Memory B cell (primary cell): ENCODE measurements around the gene MFN1.
"Not testable (repeated sequence)": the region's sequence is repeated elsewhere in the genome, so short reads cannot be mapped to it uniquely, and the experiment has no call there.

Source experiments
- ATAC-seq: fragments of 150-1000 bp; cut with Tn5 transposase; 2 replicates; pipeline ENCODE4 v1.10.0; 2021; ENCODE audit warnings: low read depth, mild to moderate bottlenecking, moderate library complexity
- DNase-seq, 2 donors: peaks; one replicate each; pipeline ENCODE4 v3.0.0; 2022; ENCODE audit warnings: low spot score in 2 of 2
- H3K27ac Mint-ChIP-seq: one replicate; pipeline ENCODE4 v1.8.0; 2022; ENCODE audit warnings: mild to moderate bottlenecking, moderate library complexity, mixed read lengths
- H3K27me3 Mint-ChIP-seq: one replicate; pipeline ENCODE4 v1.8.0; 2022; ENCODE audit warnings: mixed read lengths
- H3K36me3 Mint-ChIP-seq: one replicate; pipeline ENCODE4 v1.8.0; 2022; ENCODE audit warnings: mild to moderate bottlenecking, mixed read lengths
- H3K4me1 Mint-ChIP-seq: one replicate; pipeline ENCODE4 v1.8.0; 2022; ENCODE audit warnings: mixed read lengths
- H3K4me3 Mint-ChIP-seq: one replicate; pipeline ENCODE4 v1.8.0; 2022; ENCODE audit warnings: mild to moderate bottlenecking, moderate library complexity, mixed read lengths
- H3K9me3 Mint-ChIP-seq: one replicate; pipeline ENCODE4 v1.8.0; 2022; ENCODE audit warnings: mixed read lengths

MFN1 gene

DNA sequence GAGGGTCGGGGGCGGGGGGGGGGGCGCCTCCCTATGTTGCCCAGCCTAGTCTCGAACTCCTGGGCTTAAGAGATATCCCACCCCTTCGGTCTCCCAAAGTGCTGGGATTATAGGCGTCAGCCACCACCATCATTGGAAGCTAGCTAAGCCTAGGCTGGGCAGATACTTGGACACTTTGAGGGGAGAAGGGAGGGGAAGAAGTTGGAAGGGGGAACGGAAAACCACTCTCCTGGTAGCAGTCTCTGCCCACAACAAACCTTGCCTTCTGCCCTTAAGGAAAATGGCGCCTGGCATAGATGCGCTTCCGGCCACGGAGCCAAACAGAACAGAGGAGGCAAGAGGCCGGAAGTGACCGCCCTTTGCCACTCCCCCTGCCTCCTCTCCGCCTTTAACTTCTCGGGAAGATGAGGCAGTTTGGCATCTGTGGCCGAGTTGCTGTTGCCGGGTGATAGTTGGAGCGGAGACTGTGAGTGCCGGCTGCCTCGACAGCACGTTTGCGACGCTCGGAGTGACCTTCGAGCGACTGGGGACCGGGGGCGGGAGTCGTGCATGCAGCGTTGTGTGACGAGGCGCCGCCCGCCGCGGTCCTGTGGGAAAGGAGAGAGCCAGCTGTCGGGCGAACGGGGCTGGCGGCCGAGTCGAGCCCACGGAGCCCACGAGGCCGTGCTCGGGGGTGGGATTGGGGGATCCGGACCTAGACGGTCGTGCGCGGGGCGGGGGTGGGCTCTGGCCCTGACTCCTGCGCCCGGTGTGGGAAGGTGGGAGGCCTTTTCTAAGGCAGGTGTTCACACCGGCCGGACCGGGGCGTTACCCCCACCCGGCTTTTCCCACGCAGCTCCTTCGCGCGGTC is at the start of gene MFN1:
TSS of gene MFN1 (plus strand) at position 365 of the 850 bp plus-strand sequence. CDS start 1,143 bp downstream, outside the sequence.
- Mint-ChIP-seq H3K27ac (peak within 1 kb of the TSS; percentile 97), H3K9me3 (no peaks in the 10 kb centered on the region), H3K4me3 (peak within 1 kb of the TSS; percentile 97), H3K27me3 (no peaks in the 10 kb centered on the region), H3K4me1 (peaks cover 12% of the 10 kb centered on the region), H3K36me3 (peaks cover 11% of the 10 kb centered on the region)
- ATAC-seq (peak; percentile 88), DNase-seq (peak; percentile 73 to 75)

DNA sequence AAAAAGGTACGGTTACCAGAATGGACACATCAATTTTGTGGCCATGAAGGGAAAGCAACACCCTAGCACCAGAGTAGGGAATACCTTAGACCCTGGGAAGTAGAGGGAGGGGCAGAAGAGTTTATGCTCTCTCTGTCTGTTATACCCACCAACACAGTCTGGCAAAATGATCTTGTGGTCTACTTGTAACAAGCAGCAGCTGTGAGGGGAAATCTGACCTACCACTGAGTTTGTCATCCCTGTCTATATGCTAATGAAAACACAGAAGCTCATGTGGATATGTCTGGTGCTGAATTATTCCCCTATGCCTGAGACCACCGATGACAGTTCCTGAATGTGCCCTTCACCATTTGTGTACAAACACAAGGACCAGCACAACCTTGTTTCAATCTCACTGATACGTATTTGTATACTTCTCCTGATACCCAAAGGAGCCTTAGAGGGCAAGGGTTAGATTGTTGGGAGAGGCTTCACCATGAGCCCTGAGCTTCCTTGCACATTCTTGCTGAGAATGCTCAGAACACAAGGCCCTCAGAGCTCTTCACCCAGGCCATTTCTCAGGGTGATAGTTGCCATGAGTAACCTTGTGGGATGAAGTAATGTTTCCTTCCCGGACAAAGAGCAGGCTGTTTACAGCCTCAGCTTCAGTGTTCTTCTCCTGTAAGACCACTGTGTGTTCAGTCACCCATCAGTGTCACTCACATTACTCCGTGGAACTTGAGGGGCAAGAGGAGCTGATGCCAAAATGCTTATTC is 49.4 kb upstream of the MFN1 start:
- ATAC-seq, result no peak
- Mint-ChIP-seq H3K4me3 (no peak overlapping the region), H3K9me3 (peaks cover 4% of the 10 kb centered on the region), H3K4me1 (no peaks in the 10 kb centered on the region), H3K36me3 (peaks cover 1% of the 10 kb centered on the region), H3K27me3 (no peaks in the 10 kb centered on the region), H3K27ac (no peak overlapping the region)
- DNase-seq, result no peak

DNA sequence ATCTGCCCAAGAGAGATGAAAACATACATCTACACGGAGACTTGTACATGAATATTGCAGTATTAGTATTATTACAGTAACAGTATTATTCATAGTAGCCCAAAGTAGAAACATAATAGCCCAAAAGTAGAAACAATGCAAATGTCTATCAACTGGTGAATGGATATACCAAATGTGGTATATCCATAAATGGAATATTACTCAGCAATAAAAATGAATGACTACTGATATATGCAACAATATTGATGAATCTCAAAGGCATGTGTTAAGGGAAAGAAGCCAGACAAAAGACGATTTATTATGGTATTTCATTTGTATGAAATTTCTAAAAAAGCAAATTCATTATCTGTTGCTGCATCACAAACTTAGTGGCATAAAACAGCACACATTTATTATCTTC is 48.2 kb upstream of the MFN1 start:
- H3K27ac Mint-ChIP-seq, result no peak overlapping the region

DNA sequence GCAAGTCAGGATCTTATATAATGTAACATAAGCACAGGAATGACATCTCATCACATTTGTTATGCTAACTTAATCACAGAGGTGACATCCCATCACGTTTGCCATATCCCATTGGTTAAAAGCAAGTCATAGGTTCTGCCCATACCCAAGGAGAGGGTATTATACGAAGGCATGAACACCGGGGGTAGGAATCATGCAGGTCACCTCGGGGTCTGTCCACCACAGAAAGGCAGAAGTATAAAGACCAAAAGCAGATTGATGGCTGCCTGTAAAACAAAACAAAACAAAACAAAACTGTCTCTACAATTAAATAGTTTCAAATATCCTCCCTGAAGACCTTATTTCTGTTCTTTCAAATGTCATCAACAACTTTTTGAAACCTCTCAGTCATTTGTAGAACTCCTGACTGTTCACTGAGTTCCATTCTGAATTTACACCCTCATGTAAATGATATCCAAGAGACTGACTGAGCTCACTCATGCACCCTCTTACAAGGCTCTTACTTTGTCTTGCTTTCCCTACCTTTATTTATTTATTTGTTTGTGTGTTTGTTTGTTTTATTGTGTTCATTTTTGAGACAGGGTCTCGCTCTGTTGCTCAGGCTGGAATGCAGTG is 47.4 kb upstream of the MFN1 start:
- no peaks in the 10 kb centered on the region for H3K27me3 Mint-ChIP-seq
- H3K27ac Mint-ChIP-seq, result no peak overlapping the region
- ATAC-seq (no peak), DNase-seq (no peak)
- H3K4me1 Mint-ChIP-seq, result peaks cover 2% of the 10 kb centered on the region
- H3K4me3 Mint-ChIP-seq, result no peak overlapping the region
- peaks cover 1% of the 10 kb centered on the region for H3K36me3 Mint-ChIP-seq
- H3K9me3 Mint-ChIP-seq, result peaks cover 4% of the 10 kb centered on the region

More for the DNA sequence above, 48.2 kb upstream of the MFN1 start:
- H3K9me3 Mint-ChIP-seq, result peaks cover 4% of the 10 kb centered on the region
- peaks cover 1% of the 10 kb centered on the region for H3K36me3 Mint-ChIP-seq
- ATAC-seq, result no peak
- H3K4me1 Mint-ChIP-seq, result no peaks in the 10 kb centered on the region
- H3K4me3 Mint-ChIP-seq, result no peak overlapping the region
- H3K27me3 Mint-ChIP-seq, result no peaks in the 10 kb centered on the region
- no peak for DNase-seq

DNA sequence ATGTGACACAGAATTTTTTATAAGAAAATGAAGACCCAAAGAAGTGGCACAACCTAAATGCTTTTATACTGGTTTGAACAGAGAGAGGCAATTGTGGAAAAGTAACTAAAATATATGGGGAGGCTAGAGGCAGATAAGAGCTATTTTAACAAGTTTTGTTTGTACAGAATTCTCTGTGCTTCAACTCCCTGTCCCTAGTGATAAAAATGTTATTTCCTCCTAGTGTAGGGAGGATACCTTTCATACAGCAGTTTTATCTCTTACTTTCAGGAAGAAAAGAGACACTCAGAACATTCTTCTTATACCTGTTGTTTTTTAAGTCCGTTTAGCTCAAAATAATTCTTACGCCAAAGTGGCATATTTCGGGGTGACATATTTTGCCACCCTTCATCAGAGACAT is 45.9 kb upstream of the MFN1 start:
- H3K27me3 Mint-ChIP-seq, result no peaks in the 10 kb centered on the region
- no peak overlapping the region for H3K4me3 Mint-ChIP-seq
- H3K4me1 Mint-ChIP-seq, result peaks cover 2% of the 10 kb centered on the region
- ATAC-seq (no peak), DNase-seq (no peak)
- H3K9me3 Mint-ChIP-seq, result peaks cover 3% of the 10 kb centered on the region
- H3K27ac Mint-ChIP-seq, result no peak overlapping the region
- peaks cover 1% of the 10 kb centered on the region for H3K36me3 Mint-ChIP-seq

DNA sequence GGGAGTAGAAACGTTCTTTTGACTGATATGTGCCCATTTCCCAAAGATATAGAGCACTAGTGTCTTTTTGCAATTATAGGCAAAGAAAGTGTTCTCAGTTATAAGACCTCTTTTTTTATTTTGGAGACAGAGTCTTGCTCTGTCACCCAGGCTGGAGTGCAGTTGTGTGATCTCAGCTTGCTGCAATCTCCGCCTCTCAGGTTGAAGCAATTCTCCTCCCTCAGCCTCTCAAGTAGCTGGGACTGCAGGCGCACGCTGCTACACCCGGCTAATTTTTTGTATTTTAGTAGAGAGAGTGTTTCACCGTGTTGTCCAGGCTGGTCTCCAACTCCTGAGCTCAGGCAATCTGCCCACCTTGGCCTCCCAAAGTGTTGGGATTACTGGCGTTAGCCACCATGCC is 45.4 kb upstream of the MFN1 start:
- ATAC-seq (no peak), DNase-seq (no peak)
- Mint-ChIP-seq H3K4me3 (no peak overlapping the region), H3K27ac (no peak overlapping the region), H3K4me1 (peaks cover 2% of the 10 kb centered on the region), H3K27me3 (no peaks in the 10 kb centered on the region), H3K36me3 (no peaks in the 10 kb centered on the region), H3K9me3 (peaks cover 1% of the 10 kb centered on the region)

DNA sequence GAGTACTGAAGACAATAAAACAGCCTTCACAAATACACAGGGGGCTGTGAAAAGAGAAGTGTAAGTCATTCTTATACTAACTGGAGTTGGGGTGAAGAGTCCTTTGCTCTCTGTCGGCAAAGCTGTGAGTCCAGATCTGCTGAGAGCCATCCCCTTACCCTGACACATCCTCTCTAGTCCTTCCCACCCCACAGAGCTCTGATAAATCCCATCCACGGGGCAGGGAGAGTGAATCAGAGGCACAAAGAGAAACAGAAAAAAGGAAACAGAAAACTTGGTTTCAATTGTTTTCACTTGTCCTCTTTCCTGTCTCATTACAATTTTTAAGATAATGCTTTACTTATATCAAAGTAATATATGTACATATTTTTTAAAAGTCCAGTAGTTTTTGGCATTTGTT is 42.9 kb upstream of the MFN1 start:
- no peak for ATAC-seq
- no peaks in the 10 kb centered on the region for H3K27me3 Mint-ChIP-seq
- H3K4me3 Mint-ChIP-seq, result no peak overlapping the region

DNA sequence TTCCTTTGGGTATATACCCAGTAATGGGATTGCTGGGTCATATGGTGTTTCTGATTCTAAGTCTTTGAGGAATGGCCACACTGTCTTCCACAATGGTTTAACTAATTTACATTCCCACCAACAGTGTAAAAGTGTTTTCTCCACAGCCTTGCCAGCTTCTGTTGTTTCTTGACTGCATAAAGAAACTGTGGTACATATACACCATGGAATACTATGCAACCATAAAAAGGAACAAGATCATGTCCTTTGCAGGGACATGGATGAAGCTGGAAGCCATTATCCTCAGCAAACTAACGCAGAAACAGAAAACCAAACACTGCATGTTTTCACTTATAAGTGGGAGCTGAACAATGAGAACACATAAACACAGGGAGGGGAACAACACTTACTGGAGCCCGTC is 40.1 kb upstream of the MFN1 start:
- not testable (repeated sequence) for H3K27me3 Mint-ChIP-seq

More for the DNA sequence above, 42.9 kb upstream of the MFN1 start:
- peaks cover 2% of the 10 kb centered on the region for H3K4me1 Mint-ChIP-seq
- no peak overlapping the region for H3K27ac Mint-ChIP-seq
- H3K36me3 Mint-ChIP-seq, result no peaks in the 10 kb centered on the region
- peaks cover under 1% of the 10 kb centered on the region for H3K9me3 Mint-ChIP-seq
- no peak for DNase-seq

DNA sequence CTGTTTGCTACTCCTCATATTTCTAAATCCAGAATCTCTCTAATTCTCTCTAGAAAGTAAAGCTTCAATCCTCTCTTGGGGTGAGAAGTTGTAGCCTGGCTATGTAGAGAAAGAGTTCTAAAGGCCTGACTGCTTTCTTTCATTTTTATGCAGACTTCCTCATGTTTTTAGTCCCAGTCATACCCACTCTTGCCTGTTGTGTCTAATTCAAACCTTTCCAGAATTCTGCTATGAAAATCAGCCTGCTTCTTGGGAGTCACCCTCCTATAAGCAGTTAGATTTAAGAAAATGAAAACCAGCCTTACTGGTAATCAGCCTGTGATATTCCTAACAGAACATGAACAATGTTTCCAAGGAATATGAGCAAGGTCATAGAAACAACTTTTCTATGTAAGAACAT is 39.5 kb upstream of the MFN1 start:
- Mint-ChIP-seq H3K4me1 (peaks cover 2% of the 10 kb centered on the region), H3K36me3 (no peaks in the 10 kb centered on the region), H3K27ac (no peak overlapping the region), H3K9me3 (no peaks in the 10 kb centered on the region), H3K4me3 (no peak overlapping the region), H3K27me3 (no peaks in the 10 kb centered on the region)
- DNase-seq, result no peak
- no peak for ATAC-seq

More for the DNA sequence above, 40.1 kb upstream of the MFN1 start:
- H3K4me1 Mint-ChIP-seq, H3K27ac Mint-ChIP-seq, H3K36me3 Mint-ChIP-seq, H3K9me3 Mint-ChIP-seq, H3K4me3 Mint-ChIP-seq, ATAC-seq, DNase-seq: not testable (repeated sequence)

DNA sequence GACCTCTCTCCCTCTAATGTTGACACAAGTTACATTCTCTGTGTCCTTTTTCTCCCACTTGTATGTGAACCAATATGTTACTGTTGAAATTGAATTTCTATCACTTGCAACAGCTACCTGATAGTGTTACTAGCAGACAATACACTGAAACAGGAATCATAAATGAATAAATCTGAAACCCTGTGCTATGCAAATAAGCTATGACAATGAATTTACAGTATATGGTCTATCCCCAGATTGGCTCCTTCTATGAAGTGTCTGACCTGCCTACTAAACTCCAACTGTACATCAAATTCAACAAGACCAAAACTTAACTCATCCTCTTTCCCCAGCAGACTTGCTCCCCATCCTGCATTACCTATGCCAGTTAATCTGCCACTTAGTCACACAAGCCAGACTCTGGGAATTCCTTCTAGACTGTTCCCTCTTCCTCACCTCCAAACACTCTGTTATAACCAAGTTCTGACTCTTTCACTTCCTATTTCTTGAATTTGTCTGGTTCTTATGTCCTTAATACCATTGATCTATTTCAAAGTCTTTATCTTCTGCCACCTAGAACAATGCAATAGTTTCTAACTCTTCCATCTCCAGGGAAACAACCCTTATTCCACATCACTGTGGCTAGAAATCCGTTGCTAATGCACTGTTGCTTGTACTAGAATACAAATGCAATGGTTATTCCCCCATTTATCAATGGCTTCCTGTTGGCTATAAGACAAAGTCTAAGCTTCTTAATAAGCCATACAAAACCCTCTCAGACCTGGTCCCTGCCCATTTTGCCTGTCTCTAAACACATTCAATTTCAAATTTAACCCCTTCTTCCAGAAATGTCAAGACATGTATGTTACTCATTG is 38.1 kb upstream of the MFN1 start:
- H3K4me1 Mint-ChIP-seq, result peaks cover 2% of the 10 kb centered on the region
- no peaks in the 10 kb centered on the region for H3K27me3 Mint-ChIP-seq
- no peaks in the 10 kb centered on the region for H3K36me3 Mint-ChIP-seq
- ATAC-seq, result peak; percentile 90
- DNase-seq, result no peak
- no peaks in the 10 kb centered on the region for H3K9me3 Mint-ChIP-seq
- H3K4me3 Mint-ChIP-seq, result no peak overlapping the region
- no peak overlapping the region for H3K27ac Mint-ChIP-seq

DNA sequence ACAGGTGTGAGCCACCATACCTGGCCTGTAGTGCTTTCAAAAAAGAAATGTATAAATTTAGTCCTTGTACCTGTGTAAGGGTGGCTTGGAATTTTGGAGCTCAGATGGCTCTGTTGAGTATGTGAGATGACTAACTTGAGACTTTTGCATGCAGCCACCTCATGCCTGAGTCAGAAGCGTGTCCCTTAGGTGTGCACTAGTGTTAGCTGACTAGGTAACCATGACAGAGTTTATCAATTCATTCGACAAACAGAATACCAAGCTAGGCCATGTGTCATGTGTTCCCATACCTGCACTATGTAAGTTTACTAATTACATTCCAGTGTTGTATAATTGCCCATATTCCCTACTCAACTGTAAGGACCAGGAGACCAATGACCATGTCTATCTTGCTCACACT is 28.6 kb upstream of the MFN1 start:
- Mint-ChIP-seq H3K27ac (no peak overlapping the region), H3K9me3 (no peaks in the 10 kb centered on the region), H3K4me3 (no peak overlapping the region), H3K36me3 (no peaks in the 10 kb centered on the region), H3K27me3 (no peaks in the 10 kb centered on the region), H3K4me1 (peaks cover 12% of the 10 kb centered on the region)
- ATAC-seq (no peak), DNase-seq (no peak)

DNA sequence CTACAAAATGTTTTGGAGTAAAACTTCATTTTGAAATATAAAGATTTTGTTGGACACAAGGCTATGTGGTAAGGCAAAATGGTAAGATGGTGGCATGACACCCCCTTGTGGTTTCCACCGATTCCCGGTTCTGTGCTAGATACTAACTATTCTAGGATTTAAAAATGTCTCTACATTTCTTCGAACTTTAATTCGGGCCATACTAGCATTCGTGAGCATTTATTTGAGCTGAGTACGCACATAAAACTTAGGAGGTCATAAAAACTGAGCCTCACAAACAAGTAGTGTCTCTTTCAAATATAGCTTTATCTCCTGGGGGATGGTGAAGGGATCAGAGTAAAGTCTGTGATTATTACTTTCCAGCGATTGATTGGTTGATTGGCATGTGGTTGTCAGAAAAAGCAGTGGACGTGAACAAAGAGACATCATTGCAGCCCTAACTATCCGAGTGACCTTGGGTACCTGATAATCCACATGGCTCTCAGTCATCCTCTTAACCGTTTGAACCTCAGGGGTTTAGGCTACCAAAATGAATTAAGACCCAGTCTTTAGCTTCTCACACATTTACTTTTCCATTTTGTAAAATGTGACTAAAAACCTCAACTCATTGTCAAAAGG is 25.7 kb upstream of the MFN1 start:
- Mint-ChIP-seq H3K27me3 (no peaks in the 10 kb centered on the region), H3K4me3 (peak overlapping the region; percentile 92), H3K4me1 (peaks cover 23% of the 10 kb centered on the region), H3K9me3 (no peaks in the 10 kb centered on the region), H3K36me3 (no peaks in the 10 kb centered on the region), H3K27ac (peak overlapping the region; percentile 95)
- ATAC-seq, result no peak
- DNase-seq, result no peak
